GM18498 (cell line): ENCODE measurements around the gene P2RY11.

Source experiments
- ATAC-seq: cut with Tn5 transposase; IDR thresholded peaks from one replicate; pipeline ENCODE4 v1.9.1; 2021; ENCODE audit warnings: mild to moderate bottlenecking, moderate library complexity; ENCODE audit not compliant: unreplicated experiment

P2RY11 gene

DNA sequence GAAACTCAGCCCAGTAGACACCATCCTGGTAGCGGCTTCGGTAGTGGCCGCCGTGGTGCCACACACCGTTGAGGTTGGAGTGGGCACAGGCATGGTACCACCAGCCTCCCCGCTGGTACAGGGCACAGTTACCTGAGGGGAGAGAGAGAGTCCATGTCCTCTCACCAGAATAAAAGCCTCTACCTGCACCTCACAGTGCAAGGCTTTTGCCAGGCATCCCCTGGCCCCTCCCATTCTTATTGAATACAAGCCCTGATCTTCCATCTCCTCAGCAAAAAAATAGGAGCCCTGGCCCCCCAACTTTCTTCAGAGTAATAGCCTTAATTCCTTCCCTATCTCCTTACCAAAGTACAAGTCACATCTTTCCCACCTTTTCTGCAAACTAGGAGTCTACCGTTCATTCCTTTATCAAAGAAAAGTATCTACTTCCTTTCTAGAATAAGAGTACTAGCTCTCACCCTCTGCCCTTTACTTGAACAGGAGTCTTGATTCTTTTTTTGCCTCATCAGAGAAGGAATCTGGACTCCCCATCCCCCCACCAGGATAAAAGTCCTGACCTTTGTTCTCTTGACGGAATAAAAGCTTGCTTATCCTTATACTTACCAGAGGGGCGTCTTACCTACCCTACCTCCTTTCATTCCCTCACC, 18.7 kb upstream of the P2RY11 start:
- no peak for ATAC-seq

DNA sequence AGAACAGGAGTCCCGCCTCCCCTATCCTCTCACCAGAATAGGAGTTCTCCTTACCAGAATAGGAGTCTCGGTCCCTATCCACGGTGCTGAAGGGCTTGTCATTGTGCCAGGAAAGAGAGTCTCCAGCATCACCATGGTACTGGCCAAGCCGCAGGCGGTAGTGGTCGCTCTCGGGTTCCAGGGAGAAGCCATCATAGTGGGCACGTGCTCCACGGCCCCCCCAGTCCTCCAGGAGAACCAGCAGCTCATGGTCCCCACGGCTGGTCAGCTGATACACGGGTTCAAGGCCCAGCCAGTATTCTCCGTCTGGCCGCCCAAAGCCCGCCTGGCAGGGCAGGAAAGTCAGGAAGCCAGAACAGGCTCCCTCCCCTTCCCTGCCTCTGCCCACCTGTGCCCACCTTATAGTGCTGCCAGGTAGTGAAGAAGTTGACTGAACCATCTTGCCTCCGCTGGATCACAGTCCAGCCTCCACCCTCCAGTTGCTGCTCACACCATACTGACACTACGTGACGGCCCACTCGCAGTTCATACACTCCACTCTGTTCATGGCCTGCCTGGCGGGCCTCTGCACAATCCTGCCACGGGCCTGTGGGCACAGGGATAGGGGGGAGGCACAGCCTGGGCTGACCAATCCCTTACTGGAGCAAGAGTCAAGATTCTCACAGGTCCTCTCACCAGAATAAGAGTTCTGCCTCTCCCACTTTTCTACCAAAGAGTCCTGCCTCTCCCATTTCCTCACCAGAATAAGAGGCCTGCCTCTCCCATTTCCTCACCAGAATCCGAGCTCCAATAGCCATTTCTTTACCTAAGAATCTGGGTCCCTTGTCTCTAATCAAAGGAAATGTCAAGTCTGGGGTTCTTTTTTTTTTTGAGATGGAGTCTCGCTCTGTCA, 18.0 kb upstream of the P2RY11 start:
- ATAC-seq = no peak

DNA sequence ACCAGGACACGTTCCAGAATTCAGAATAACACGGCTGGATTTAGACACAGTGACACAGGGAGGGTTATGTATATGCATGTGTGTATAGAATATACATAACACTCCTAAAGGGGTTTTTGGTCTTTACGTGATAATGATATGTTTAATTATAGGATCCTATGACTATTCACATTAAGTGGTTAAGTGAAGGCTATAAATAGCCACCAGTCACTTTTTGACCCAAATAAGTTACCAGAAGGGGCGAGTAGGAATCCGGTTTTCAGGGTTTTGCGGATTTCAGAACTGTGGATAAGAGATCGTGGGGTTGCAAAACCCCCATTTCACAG, 15.9 kb upstream of the P2RY11 start:
- ATAC-seq = no peak

DNA sequence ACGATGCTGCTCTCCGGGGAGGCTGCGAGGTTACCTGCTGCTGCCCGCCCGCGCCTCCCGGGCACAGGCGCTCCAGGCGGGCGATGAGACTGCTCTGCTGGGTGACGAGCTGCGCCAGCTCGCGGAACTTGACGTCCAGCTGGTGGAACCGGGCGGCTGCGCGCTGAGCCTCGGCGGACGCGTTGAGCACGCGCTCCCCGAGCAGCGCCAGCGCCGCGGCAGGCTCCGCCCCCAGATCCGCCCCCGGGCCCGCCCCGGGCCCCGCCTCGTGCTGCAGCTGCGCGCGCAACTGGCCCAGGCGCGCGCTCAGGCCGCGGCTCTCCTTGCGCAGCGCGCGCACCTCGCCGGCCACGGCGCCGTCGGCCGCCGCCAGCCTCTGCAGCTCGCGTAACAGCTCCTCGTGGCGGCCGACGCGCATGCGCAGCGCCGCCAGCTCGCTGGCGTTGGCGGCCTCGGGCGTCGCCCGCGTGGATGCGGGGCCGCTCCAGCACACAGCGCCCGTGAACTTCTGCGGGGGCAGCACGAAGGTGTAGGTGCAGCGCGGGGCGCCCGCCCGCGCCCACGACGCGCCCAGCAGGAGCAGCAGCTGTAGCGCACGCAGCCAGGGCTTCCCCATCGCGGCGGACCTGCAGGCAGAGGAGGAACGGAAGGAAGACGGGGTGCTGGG, 15.4 kb upstream of the P2RY11 start:
- ATAC-seq = peak; percentile 74

DNA sequence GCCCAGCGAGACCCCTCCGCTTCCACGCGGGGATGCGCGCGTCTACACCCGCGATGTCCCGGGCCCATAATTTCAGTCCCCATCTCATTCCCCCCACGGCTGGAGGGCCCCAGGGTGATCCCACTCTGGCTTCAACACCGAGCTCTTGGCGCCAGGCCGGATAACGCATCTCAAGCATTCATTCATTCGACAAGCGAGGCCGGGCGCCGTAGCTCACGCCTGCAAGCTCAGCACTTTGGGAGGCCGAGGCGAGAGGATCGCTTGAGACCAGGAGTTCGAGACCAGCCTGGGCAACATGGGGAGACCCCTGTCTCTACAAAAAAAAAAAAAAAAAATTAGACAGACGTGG, 14.9 kb upstream of the P2RY11 start:
- ATAC-seq = no peak

DNA sequence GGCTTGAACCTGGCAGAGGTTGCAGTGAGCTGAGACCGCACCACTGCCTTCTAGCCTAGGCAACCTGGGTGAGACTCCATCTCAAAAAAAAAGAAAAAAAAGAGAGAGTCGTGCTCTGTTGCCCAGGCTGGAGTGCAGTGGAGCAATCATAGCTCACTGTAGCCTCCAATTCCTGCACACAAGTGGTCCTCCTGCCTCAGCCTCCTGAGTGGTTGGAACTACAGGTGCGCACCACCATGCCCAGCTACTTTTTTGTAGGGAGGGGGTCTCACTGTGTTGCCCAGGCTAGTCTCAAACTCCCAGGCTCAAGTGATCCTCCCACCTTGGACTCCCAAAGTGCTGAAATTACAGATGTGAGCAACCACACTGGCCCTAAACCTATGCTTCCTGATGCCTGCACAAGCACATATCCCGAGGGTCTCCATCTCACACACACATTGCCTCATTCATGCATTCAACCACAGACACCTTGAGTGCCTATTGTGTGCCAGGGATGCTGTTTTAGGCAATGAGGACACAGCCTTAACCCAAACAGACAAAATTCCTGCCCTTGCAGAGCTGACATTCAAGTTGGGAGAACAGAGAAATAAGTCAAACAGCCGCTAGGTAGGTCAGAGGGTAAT, 11.2 kb upstream of the P2RY11 start:
- ATAC-seq = no peak

DNA sequence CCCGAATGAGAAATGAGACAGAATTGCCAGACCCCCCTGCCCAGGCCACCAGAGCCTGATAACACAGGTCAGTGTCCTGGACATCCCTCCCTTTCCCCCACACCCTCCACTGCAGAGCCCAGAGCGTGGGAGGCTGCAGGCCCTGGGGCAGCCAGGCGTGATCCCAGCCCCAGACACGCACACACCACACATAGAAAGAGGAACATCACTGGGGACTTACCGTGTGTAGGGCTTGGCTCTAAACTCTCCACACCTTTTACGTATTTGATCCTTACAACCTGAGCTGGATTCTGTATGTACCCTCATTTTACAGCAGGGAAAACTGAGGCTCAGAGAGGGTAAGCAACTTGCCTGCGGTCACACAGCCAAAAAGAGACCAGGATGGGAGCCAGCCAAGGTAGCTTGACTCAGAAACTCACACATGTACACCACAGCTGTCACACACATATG, 8.7 kb upstream of the P2RY11 start:
- peak; percentile 37 for ATAC-seq

DNA sequence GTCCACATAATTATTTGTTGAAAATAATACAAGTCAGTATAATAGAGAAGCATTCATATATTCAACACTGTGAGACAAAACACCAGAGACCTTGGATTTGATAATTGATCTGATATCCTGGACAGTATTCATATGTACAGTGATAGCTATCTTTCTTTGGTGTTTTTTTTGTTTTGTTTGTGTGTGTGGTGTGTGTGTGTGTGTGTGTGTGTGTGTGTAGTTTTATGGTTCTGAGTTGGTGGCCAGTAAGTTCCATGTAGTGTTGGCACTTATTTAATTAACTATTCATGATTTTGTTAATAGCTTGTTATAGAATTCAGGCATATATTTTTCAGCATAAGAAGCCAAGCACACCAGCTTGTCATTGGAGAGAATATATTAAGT, 7.4 kb upstream of the P2RY11 start:
- ATAC-seq = no peak

DNA sequence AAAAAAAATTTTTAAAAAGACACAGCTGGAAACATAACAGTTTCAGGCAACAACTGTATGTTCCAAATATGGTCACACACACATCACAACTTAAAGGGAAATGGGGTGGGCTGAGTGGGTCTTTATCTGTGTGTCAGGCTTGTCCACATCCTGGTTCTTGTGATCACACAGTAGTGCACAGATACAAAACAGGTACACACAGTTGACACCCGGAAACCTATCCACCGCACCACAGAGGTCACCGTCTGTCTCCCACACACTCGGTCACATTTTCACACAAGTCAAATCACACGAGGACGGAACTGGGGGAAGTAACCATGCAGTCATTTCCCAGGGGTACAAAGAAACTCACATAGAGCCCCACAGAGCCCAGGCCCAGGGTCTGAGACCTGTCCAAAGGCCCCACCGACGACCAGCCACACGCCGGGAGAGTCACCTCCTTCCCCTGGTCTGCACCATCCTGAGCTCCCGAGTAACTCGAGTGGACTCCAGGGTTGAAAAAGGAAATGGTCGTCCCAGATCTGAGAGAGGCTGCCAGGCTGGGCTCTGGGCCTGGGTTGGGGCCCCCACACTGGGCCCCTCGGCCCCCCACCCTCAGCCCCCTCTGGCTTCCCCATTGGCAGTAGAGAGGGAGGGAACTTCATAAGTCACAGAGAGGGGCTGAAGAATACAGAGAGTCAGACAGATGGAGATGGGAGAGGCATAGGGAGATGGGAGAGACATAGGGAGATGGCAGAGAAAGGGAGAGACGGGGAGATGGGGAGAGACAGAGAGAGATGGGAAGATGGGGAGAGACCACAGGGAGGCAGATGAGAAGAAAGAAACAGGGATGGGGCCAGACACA, 6.6 kb upstream of the P2RY11 start:
- peak; percentile 50 for ATAC-seq

DNA sequence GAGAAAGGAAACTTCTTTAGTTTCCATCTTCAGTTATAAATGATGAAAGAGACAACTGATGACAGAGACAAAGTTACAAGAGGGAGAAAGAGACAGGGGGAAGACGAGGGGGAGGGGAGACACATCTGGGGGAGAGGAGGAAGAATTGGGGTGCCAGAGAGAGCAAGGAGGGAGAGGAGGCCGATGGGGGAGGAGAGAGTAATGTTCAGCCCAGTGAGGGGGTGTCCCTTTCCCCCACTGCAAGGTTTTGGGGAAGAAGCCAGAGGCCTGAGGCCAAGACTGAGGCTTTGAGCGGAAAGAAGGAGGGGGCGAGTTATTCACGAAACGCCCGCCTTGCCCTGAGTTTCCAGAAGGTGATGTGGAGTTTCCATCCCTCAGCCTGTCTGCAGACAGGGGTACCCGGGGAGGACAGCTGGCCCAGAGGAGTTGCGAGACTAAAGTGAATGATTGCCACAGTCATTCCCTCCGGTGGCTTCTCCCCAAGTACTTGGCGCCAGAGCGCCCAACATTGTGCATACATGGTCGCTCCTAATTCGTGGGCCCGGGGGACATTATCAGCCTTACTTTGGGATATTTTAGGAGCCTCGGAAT, 5.9 kb upstream of the P2RY11 start:
- ATAC-seq = peak; percentile 7

DNA sequence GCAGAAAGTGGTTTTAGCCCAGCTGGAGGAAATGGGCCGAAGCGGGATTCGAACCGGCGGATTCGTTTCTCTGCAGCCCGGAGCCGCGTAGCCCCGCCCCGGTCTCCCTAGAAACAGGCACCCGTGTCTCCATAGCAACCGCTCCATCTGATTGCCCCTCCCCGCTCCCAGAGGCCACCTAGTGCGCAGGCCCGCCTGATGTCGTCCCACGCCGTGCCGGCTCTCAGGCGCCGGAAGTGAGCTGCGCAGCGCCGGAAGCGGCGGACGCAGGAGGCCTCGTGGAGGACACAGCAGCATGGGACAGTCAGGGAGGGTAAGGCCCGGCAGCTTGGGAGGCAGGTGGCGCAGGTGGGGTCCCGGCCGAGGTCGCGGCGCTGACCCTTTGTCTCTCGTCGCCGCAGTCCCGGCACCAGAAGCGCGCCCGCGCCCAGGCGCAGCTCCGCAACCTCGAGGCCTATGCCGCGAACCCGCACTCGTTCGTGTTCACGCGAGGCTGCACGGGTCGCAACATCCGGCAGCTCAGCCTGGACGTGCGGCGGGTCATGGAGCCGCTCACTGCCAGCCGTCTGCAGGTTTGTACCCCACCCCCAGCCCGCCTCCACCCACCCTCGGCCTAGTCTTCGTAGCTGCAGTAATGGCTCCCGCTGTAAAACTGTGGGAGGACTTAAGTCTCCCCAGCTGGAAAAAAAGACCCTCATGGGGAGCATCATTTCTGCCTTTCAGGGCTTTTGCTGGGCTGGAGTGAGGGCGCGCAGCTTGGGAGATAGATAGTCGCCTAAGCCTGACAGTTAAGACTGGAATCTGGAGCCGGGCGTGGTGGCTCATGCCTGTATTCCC, 5.2 kb upstream of the P2RY11 start, which contains the start of gene PPAN:
TSS of gene PPAN (plus strand) at position 263 of the 837 bp plus-strand sequence. CDS start at position 296, 33 bp downstream.
- peak; percentile 49 for ATAC-seq

DNA sequence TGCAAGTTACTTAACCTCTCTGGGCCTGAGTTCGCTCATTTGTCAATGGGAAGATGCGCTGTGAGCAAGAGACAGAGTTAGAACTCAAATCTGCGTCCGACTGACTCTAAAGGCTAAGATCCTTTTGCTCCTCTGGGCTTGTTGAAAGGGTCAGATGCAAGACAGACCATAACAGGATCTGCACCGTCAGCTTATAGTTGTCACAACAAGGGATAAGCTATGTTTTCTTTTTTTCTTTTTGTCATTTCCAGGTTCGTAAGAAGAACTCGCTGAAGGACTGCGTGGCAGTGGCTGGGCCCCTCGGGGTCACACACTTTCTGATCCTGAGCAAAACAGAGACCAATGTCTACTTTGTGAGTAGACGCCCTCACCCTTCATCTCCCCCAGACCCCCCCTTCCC, 4.2 kb upstream of the P2RY11 start:
- no peak for ATAC-seq

DNA sequence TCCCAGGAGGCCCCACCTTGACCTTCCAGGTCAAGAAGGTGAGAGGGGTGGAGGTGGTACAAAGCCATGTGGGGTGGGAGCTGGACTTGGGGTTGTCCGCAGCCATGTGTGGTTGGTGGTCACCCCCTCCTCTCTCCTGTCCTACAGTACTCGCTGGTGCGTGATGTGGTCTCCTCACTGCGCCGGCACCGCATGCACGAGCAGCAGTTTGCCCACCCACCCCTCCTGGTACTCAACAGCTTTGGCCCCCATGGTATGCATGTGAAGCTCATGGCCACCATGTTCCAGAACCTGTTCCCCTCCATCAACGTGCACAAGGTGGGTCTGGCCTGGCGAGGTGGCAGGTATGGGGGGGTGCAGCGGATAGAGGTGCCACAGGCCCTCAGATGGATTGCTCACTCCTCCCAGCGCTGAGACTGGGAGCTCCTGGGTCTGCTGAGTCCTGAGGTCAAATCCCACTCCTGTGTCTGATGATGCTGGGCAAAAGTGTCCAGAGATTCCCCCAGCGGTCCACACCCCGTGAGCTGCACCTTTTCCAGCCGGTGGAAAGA, 3.6 kb upstream of the P2RY11 start:
- no peak for ATAC-seq

DNA sequence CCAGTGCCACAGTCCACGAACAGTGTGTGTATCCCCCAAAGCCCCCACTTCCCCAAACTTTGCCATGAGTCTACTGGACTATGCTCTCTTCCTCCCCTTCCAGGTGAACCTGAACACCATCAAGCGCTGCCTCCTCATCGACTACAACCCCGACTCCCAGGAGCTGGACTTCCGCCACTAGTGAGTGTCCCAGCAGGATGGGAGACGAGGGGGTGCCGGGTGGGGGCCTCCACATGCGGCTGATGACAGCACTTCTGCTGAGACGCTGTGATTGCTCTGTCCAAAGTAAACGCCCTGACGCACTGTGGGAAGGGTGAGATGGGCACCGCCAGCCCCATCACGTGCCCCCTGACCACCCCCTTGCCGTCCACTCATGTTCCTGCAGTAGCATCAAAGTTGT, 2.0 kb upstream of the P2RY11 start:
- ATAC-seq = no peak

DNA sequence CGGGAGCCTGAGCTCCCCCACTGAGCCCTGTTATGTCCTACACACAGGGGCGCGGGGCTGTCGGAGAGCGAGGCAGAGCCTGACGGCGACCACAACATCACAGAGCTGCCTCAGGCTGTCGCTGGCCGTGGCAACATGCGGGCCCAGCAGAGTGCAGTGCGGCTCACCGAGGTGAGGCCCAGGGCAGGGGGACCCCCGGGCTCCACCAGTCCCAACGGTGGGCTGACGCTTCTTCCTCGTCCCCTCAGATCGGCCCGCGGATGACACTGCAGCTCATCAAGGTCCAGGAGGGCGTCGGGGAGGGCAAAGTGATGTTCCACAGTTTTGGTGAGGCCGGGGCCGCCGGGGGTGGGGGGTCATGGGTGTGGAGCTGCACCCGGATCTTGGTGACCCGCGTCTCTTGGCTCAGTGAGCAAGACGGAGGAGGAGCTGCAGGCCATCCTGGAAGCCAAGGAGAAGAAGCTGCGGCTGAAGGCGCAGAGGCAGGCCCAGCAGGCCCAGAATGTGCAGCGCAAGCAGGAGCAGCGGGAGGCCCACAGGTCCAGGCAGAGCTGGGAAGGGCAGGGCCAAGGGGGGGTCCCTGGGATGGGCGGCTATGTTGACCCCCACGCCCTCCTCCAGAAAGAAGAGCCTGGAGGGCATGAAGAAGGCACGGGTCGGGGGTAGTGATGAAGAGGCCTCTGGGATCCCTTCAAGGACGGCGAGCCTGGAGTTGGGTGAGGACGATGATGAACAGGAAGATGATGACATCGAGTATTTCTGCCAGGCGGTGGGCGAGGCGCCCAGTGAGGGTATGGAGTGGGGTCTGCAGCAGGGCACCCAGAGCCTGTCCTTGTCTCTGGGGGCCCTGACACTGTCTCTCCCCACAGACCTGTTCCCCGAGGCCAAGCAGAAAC, 1.2 kb upstream of the P2RY11 start:
- ATAC-seq = no peak

DNA sequence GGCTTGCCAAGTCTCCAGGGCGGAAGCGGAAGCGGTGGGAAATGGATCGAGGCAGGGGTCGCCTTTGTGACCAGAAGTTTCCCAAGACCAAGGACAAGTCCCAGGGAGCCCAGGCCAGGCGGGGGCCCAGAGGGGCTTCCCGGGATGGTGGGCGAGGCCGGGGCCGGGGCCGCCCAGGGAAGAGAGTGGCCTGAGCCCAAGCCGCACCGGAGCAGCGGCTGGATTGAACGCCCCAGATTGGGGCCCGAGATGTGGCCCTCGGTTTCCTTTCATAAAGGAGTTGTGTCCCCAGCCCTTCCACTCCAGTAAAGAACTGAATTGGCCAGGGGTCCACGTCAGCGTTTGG, 548 bp upstream of the P2RY11 start:
- no peak for ATAC-seq

DNA sequence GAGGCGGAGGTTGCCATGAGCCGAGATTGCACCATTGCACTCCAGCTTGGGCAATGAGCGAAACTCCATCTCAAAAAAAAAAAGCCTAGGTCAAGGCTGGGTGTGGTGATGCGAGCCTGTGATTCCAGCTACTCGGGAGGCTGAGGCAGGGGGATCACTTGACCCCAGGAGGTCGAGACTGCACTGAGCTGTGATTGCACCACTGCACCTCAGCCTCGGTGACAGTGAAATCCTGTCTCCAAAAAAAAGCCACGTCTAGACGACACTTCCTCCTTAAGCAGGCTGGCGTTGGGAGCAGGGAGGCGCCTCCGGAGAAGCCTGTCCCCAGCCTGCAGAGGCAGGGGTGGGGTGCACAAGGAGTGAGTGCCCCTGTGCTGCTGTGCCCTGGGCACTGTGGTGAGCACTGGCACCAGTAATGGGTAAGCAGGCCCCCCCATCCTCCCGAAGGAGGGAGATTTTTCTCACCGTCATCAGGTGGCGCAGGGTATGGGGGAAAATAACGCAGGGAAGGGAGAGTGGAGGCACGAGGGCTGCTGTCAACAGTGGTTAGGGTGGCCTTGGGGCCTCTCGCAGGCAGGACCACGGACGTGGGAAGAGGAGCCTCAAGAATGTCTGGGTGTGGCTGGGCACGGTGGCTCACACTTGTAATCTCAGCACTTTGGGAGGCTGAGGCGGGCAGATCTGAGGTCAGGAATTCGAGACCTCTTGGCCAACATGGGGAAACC, 706 bp downstream of the P2RY11 start:
- ATAC-seq = no peak
